ES-I3 (cell line): ENCODE measurements around the gene RNF123.

Experiments used
- H3K36me3 ChIP-seq: 2 replicates; pipeline ENCODE4 v1.6.1; 2013; ENCODE audit warnings: mild to moderate bottlenecking, low read length, control low read depth, moderate library complexity; ENCODE audit not compliant: insufficient read depth
- H3K4me1 ChIP-seq: 2 replicates; pipeline ENCODE4 v1.6.1; 2013; ENCODE audit warnings: mild to moderate bottlenecking, control low read depth, low read length; ENCODE audit not compliant: insufficient read depth
- H3K9ac ChIP-seq: 2 replicates; pipeline ENCODE4 v1.6.1; 2013; ENCODE audit warnings: low read depth, mild to moderate bottlenecking, low read length, moderate library complexity
- H3K9me3 ChIP-seq: 2 replicates; pipeline ENCODE4 v1.6.1; 2013; ENCODE audit warnings: mild to moderate bottlenecking, low read length, moderate library complexity; ENCODE audit not compliant: control insufficient read depth, insufficient read depth

RNF123 gene

DNA sequence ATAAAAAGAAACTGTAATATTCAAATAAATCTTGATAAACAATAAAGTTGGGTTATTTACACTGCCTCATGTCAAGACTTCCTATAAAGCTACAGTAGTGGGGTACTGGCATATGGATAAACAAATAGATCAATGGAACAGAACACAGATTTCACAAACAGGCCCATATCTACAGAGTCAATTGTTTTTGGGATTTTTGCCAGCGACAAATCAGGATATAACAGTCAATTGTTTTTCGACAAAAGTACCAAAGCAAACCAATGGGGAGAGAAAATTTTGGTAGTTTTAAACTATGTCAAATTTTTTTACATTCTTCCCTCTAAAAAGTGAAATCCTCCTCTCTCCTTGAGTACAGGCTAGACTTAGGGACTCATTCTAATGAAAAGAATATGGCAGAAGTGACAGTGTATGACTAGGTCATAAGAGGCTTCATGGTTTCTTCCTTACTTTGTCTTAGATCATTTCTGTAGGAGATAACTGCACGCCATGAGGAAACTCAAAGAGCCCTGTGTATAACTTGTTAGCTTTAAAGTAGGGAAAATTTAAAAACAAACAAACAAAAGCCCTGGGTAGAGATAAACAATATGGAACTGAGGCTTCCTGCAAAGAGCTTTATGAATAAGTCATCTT, 80.0 kb downstream of the RNF123 start:
- Histone ChIP-seq H3K9ac (no peak overlapping the region), H3K4me1 (no peaks in the 10 kb centered on the region), H3K9me3 (no peaks in the 10 kb centered on the region), H3K36me3 (no peaks in the 10 kb centered on the region)

DNA sequence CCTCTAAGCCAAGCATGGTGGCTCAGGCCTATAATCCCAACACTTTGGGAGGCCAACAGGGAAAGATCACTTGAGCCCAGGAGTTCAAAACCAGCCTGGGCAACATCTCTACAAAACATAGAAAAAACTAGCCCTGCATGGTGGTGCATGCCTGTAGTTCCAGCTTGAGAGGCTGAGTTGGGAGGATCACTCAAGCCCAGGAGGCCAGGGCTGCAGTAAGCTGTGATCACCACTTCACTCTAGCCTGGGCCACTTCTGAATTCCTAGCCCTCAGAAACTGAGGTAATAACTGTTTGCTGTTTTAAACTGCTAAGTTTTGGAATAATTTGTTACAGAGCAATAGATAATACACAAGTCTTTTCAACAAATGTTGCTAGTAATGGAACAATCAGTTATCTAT, 80.6 kb downstream of the RNF123 start:
- Histone ChIP-seq H3K36me3 (no peaks in the 10 kb centered on the region), H3K9me3 (no peaks in the 10 kb centered on the region), H3K9ac (no peak overlapping the region)

More for the DNA sequence above, 80.6 kb downstream of the RNF123 start:
- H3K4me1 ChIP-seq = no peaks in the 10 kb centered on the region
